Mammary epithelial cell (primary cell): ENCODE data around the gene KIF26A.

Source experiments
- EZH2 ChIP-seq: IDR thresholded peaks from 2 replicates; pipeline ENCODE4 v1.6.1; 2012; ENCODE audit warnings: low read length, inconsistent platforms, borderline replicate concordance
- TF ChIP-seq, protein P1 (sequence below), 2 donors: IDR thresholded peaks in 1 of 2; conservative IDR thresholded peaks in 1 of 2; 2 replicates each; pipeline ENCODE4 v1.5.1; 2011 to 2012; ENCODE audit warnings: inconsistent platforms in 2 of 2, low read length in 2 of 2, mild to moderate bottlenecking in 2 of 2, control low read depth in 1 of 2, low read depth in 1 of 2; ENCODE audit not compliant: insufficient read depth in 1 of 2; ENCODE audit errors: extremely low read depth in 1 of 2

DNA sequence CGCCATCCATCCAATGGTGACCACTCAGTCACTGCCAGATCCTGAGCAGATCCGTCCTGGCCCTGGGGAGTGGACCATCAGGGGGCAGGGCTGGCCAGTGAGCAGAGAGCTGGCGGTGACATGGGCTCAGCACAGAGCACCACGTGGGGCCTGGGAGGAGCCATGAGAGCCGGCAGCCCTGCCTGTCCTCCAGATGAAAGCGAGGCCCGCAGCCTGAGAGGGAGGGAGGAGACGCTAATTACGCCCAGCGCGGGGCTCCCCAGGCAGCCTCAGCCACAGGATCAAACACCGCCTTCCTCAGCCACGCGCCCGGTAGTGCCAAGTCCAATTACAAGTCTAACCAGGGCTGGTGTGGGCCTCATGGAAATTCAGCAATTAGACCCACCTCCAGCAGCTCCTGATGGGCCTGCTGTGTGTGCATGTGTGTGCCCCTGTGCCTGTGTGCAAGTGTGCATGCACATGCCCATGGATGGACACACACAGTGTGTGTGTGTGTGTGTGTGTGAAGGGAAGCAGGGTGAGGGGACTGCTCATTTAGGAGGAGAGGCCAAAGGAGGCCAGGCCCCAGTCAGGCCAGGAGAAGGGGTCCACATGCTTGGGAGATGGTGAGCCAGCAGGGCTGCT is 68.0 kb downstream of the KIF26A start:
- TF ChIP-seq, protein P1, sequence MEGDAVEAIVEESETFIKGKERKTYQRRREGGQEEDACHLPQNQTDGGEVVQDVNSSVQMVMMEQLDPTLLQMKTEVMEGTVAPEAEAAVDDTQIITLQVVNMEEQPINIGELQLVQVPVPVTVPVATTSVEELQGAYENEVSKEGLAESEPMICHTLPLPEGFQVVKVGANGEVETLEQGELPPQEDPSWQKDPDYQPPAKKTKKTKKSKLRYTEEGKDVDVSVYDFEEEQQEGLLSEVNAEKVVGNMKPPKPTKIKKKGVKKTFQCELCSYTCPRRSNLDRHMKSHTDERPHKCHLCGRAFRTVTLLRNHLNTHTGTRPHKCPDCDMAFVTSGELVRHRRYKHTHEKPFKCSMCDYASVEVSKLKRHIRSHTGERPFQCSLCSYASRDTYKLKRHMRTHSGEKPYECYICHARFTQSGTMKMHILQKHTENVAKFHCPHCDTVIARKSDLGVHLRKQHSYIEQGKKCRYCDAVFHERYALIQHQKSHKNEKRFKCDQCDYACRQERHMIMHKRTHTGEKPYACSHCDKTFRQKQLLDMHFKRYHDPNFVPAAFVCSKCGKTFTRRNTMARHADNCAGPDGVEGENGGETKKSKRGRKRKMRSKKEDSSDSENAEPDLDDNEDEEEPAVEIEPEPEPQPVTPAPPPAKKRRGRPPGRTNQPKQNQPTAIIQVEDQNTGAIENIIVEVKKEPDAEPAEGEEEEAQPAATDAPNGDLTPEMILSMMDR (conservative IDR thresholded peaks at IDR 0.05 in 1 of 2, IDR thresholded peaks at IDR 0.05 in 1 of 2; ENCODE audit: extremely low read depth in 1 of 2, insufficient read depth in 1 of 2, low read depth in 1 of 2, low read length in 2 of 2): no peak
- TF ChIP-seq EZH2: no peak
